Activated T-helper 1 cell treated with anti-CD3 and anti-CD28 coated beads, Interleukin-12 subunit alpha, Interleukin-12 subunit beta, Interleukin-2, Interleukin-4 antibody, amounts not matched to agents 30 ng/mL and 10 ng/mL and 1 ng/mL, durations not matched to agents 14 hours and 24 hours and 36 hours (primary cell): ENCODE results near the gene MFAP3L. TPM values are rescaled to one million over a fixed set of nuclear protein-coding genes. Genes with fewer than 3 reads are reported as not detected.

Experiments
- DNase-seq: peaks from one replicate; pipeline ENCODE4 v3.0.0; 2021; ENCODE audit warnings: low spot score
- H3K27ac Mint-ChIP-seq: one replicate; pipeline ENCODE4 v1.8.0; 2021; ENCODE audit warnings: mild to moderate bottlenecking, mixed read lengths
- H3K27me3 Mint-ChIP-seq: one replicate; pipeline ENCODE4 v1.8.0; 2022; ENCODE audit warnings: mild to moderate bottlenecking, moderate library complexity, mixed read lengths; ENCODE audit not compliant: insufficient read depth
- H3K36me3 Mint-ChIP-seq: one replicate; pipeline ENCODE4 v1.8.0; 2021; ENCODE audit warnings: low read depth, mixed read lengths
- H3K4me1 Mint-ChIP-seq: one replicate; pipeline ENCODE4 v1.8.0; 2021; ENCODE audit warnings: low read depth, mixed read lengths
- H3K4me3 Mint-ChIP-seq: one replicate; pipeline ENCODE4 v1.8.0; 2021; ENCODE audit warnings: mild to moderate bottlenecking, moderate library complexity, mixed read lengths
- H3K9me3 Mint-ChIP-seq: one replicate; pipeline ENCODE4 v1.8.0; 2021; ENCODE audit warnings: mixed read lengths
- intact Hi-C: fragments of 100-400 bp; cut with micrococcal nuclease; formaldehyde crosslinking; loops from one replicate; pipeline ENCODE4 v1.15.1; 2024
- total RNA-seq: library from RNA; stranded (reverse); gene quantifications from 2 replicates; pipeline ENCODE4 v1.2.3, GENCODE V29; 2022

MFAP3L gene
- total RNA-seq, 1 donor from 2014 or later, result 0.47 TPM

DNA sequence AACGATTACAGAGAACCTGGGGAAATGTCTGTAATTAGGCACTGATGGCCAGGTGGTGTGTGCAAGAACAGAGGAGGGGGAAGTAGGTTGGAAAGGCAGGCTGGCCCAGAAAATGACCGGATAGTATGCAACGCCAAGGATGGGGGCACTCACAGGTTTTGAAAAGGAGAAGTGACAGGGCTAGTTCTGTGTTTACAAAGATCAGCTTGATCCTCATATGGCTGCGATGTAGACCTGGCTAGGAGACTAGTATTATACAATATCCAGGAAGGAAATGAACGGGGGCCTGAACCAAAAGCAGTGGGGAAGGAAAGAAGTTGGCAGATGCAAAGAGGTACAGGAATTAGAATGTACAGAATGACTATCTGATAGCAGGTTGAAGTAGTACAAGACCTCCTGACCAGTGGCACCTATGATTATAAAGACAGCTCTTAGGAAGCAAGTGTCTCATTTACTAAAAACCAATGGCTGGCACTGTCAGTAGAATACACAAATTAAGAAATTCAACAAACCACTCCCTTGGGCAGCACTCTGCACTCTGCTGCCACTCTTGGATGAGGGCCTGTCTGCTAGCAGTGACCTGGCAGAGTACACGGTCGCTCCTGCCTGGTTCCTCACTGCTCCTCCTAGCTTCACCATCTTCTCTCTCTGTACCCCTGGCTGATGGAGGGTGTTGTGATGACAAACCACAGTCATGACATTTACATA is 14.1 kb downstream of the MFAP3L start:
- H3K27me3 Mint-ChIP-seq, result peaks cover 7% of the 10 kb centered on the region
- H3K27ac Mint-ChIP-seq, result no peak overlapping the region
- no peak overlapping the region for H3K4me3 Mint-ChIP-seq
- H3K9me3 Mint-ChIP-seq, result no peaks in the 10 kb centered on the region
- intact Hi-C loops, result no loop called here
- no peak for DNase-seq
- H3K36me3 Mint-ChIP-seq, result no peaks in the 10 kb centered on the region
- no peaks in the 10 kb centered on the region for H3K4me1 Mint-ChIP-seq

GRCh38 chr4:170009291-170009690 is 16.9 kb downstream of the MFAP3L start:
- H3K36me3 Mint-ChIP-seq, result no peaks in the 10 kb centered on the region
- peaks cover 7% of the 10 kb centered on the region for H3K27me3 Mint-ChIP-seq
- H3K4me1 Mint-ChIP-seq, result no peaks in the 10 kb centered on the region
- intact Hi-C loops, result no loop called here
- no peak overlapping the region for H3K4me3 Mint-ChIP-seq
- no peaks in the 10 kb centered on the region for H3K9me3 Mint-ChIP-seq
- DNase-seq, result no peak
- H3K27ac Mint-ChIP-seq, result no peak overlapping the region

GRCh38 chr4:170008801-170009200 is 17.4 kb downstream of the MFAP3L start:
- H3K27me3 Mint-ChIP-seq, result peaks cover 7% of the 10 kb centered on the region
- no peak for DNase-seq
- H3K9me3 Mint-ChIP-seq, result no peaks in the 10 kb centered on the region
- H3K4me3 Mint-ChIP-seq, result no peak overlapping the region
- H3K4me1 Mint-ChIP-seq, result no peaks in the 10 kb centered on the region
- intact Hi-C loops, result no loop called here
- no peaks in the 10 kb centered on the region for H3K36me3 Mint-ChIP-seq
- no peak overlapping the region for H3K27ac Mint-ChIP-seq

GRCh38 chr4:170008371-170008770 is 17.8 kb downstream of the MFAP3L start:
- no peaks in the 10 kb centered on the region for H3K36me3 Mint-ChIP-seq
- no peaks in the 10 kb centered on the region for H3K4me1 Mint-ChIP-seq
- intact Hi-C loops, result no loop called here

DNA sequence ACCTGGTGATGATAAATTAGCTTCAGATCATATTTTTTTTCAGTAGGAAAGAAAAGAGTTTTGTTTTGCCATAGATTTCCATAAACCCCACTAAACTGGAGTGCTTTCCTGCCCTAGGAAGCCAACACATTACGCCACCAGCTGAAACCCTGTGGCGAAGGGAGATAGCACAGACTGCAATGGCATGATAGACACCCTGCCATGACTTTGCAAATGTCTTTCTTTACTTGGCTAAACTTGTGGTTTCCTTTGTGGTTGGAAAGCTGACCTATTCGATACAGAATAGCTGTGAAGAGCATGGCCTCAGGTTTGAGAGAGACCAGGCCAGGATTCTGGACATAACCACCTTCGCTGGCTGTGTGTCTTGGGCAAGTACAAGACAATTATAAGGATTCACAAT is 19.1 kb downstream of the MFAP3L start:
- Mint-ChIP-seq H3K27me3 (peaks cover 5% of the 10 kb centered on the region), H3K36me3 (no peaks in the 10 kb centered on the region), H3K27ac (no peak overlapping the region), H3K4me1 (no peaks in the 10 kb centered on the region), H3K4me3 (no peak overlapping the region), H3K9me3 (no peaks in the 10 kb centered on the region)
- intact Hi-C loops, result no loop called here
- DNase-seq, result no peak

More at GRCh38 chr4:170008371-170008770, 17.8 kb downstream of the MFAP3L start:
- H3K9me3 Mint-ChIP-seq, result no peaks in the 10 kb centered on the region
- H3K4me3 Mint-ChIP-seq, result no peak overlapping the region
- peaks cover 7% of the 10 kb centered on the region for H3K27me3 Mint-ChIP-seq
- DNase-seq, result no peak
- H3K27ac Mint-ChIP-seq, result no peak overlapping the region

DNA sequence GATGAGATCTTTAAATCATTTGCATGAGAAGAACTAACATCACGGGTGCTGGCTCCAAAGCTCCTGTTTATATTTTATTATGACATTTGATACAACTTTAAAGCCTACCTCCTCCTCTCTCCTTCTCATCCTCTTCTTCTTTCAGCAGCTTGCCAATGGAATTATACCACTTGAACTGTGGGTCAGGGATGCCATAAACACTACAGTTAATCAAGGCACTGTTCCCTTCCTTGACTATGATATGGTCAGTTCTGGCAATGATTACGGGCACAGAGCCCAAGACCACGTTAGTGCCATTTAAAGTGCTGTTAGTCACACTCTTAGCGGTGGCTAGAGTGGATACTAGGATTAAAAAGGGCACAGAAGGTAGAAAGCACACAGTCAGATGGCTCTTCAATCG is 20.7 kb downstream of the MFAP3L start:
- Mint-ChIP-seq H3K9me3 (no peaks in the 10 kb centered on the region), H3K27ac (no peak overlapping the region), H3K27me3 (peaks cover 4% of the 10 kb centered on the region), H3K4me3 (no peak overlapping the region), H3K36me3 (no peaks in the 10 kb centered on the region), H3K4me1 (no peaks in the 10 kb centered on the region)
- DNase-seq, result no peak
- intact Hi-C loops, result no loop called here

DNA sequence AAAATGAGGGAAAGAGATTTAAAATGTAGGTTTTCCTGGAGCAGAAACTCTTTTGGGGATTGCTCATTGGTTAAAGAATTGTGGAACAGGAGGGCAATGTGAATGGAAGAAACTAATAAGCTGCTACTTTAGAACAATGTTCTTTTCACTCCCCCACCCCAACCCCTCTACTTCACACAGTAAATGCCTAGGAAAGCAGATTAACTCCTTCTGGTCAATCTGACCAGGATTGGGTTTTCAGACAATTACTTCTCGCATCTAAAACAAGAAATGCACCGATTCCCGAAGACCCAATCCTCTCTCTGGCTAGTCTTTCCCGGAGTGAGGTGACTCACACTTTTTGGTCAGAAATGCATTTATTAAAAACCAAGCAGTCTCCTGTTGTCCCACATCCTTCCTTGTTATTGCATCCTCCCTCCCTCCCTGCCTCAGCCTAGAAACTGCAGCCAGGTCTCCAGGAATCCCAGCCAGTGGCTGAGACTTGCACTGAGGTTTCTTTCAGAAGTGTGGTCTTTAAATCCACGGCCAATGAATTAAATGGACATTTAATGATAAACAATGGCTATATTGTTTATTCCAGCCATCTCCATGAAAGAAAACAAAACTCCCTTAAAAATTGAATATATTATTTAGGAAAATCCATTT is 21.4 kb downstream of the MFAP3L start:
- H3K27me3 Mint-ChIP-seq, result peaks cover 4% of the 10 kb centered on the region
- intact Hi-C loops, result no loop called here
- no peak overlapping the region for H3K27ac Mint-ChIP-seq
- H3K4me3 Mint-ChIP-seq, result no peak overlapping the region
- no peaks in the 10 kb centered on the region for H3K9me3 Mint-ChIP-seq
- H3K4me1 Mint-ChIP-seq, result no peaks in the 10 kb centered on the region
- no peaks in the 10 kb centered on the region for H3K36me3 Mint-ChIP-seq
- DNase-seq, result no peak

GRCh38 chr4:170003071-170004070 is 22.8 kb downstream of the MFAP3L start:
- intact Hi-C loops, result no loop called here
- no peak overlapping the region for H3K4me3 Mint-ChIP-seq
- H3K9me3 Mint-ChIP-seq, result no peaks in the 10 kb centered on the region
- H3K36me3 Mint-ChIP-seq, result no peaks in the 10 kb centered on the region
- no peak for DNase-seq
- H3K27me3 Mint-ChIP-seq, result peaks cover 4% of the 10 kb centered on the region
- H3K27ac Mint-ChIP-seq, result no peak overlapping the region
- H3K4me1 Mint-ChIP-seq, result no peaks in the 10 kb centered on the region

DNA sequence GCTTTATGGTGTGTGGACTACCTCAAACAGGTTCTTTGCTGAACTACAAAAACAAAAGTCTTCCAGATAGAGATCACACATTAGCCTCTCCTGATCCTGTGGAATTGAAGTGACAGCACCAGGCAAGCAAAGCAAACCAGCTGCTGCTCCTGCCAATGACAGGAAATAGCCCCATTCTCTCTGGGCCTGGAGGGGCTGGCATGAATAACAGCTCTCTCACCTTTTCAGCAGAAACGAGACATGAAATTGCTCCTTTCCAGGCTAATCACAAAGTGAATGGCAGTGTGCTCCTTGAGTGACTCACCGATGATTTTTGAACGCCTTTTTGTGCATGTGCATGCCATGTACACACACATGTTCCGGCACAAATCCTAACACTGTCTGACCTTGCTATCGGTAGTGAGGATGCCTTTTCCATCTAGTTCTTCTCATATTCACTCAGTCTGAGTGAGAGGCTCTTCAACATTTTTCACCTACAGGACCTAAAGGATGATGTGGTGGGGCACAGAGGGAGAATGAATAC is 24.4 kb downstream of the MFAP3L start:
- Mint-ChIP-seq H3K4me3 (no peak overlapping the region), H3K4me1 (no peaks in the 10 kb centered on the region), H3K27me3 (no peaks in the 10 kb centered on the region), H3K27ac (no peak overlapping the region), H3K36me3 (no peaks in the 10 kb centered on the region), H3K9me3 (no peaks in the 10 kb centered on the region)
- no peak for DNase-seq
- intact Hi-C loops, result no loop called here

GRCh38 chr4:170001011-170001744 is 25.0 kb downstream of the MFAP3L start:
- Mint-ChIP-seq H3K27me3 (no peaks in the 10 kb centered on the region), H3K27ac (no peak overlapping the region), H3K9me3 (no peaks in the 10 kb centered on the region), H3K4me1 (no peaks in the 10 kb centered on the region), H3K4me3 (no peak overlapping the region), H3K36me3 (no peaks in the 10 kb centered on the region)
- DNase-seq, result no peak
- intact Hi-C loops, result no loop called here

GRCh38 chr4:169999923-170000322 is 26.3 kb downstream of the MFAP3L start:
- intact Hi-C loops, result no loop called here
- Mint-ChIP-seq H3K27ac (no peak overlapping the region), H3K36me3 (no peaks in the 10 kb centered on the region), H3K4me1 (no peaks in the 10 kb centered on the region), H3K4me3 (no peak overlapping the region), H3K27me3 (no peaks in the 10 kb centered on the region), H3K9me3 (no peaks in the 10 kb centered on the region)
- no peak for DNase-seq

- Mint-ChIP-seq H3K27me3 (peaks cover 2% of the 10 kb centered on the region), H3K4me3 (no peak overlapping the region), H3K4me1 (no peaks in the 10 kb centered on the region), H3K36me3 (no peaks in the 10 kb centered on the region), H3K27ac (no peak overlapping the region), H3K9me3 (no peaks in the 10 kb centered on the region)
- no peak for DNase-seq
- intact Hi-C loops, result no loop called here
Measured at GRCh38 chr4:169998981-169999380, 27.2 kb downstream of the MFAP3L start.
